ENCODE results near the gene CD79B. TPM values are rescaled to one million over a fixed set of nuclear protein-coding genes. Genes with fewer than 3 reads are reported as not detected.

The CD79B gene
- total and polyA plus RNA-seq, 4 experiments from 2014 or later = 16.4 to 57.2 (median 35.8) TPM

DNA sequence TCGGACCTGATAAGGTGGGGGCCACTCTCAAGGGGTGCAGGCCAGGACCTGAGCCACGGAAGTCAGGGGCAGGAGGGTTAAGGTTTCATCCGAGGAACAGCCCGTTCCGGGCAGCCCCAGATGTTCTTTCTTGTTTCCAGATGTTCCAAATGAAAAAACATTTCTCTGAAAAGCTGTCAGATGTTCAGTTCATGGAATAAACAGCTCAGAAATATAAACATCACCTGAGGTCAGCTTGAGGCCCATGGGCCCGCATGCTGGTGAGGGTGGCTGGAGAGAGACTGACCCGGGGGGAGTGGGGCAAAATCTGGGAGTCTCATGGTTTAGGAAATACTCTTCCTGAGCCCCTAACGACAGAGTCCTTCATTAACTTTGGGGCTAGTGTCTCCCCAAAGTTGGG, 1.5 kb upstream of the CD79B start:
- H3K9me3 Mint-ChIP-seq = no peaks in the 10 kb centered on the region
- Histone ChIP-seq H3K4me3 (ENCODE audit: low read length in 2 of 2) (no peak overlapping the region), H3K9me3 (ENCODE audit: control insufficient read depth in 1 of 2, low read length in 2 of 2) (no peaks in the 10 kb centered on the region), H3K27ac (ENCODE audit: low read depth, low read length) (no peak overlapping the region), H3K4me1 (ENCODE audit: insufficient read depth, low read length) (peaks cover 25% of the 10 kb centered on the region), H3K36me3 (ENCODE audit: insufficient read depth, low read length) (peaks cover 16% of the 10 kb centered on the region), H3K27me3 (ENCODE audit: insufficient read depth, low read length) (no peaks in the 10 kb centered on the region)
- peak overlapping the region in 3 of 8 donors; percentile 27 to 59 (median 29) for H3K4me3 Mint-ChIP-seq
- ChIA-PET POLR2A (ENCODE audit: partially characterized antibody) (interaction anchor here (3.1 to 4.2 kb wide), 2 partner anchors 87 to 213 kb away, joined by 23 to 34 read pairs; partner anchors contain the start of gene ICAM2), CTCF (ENCODE audit: partially characterized antibody) (interaction anchor here (0.6 to 3.2 kb wide), 4 partner anchors 13 to 201 kb away, joined by 3 to 28 read pairs (median 4); no protein-coding TSS in a partner anchor)
- H3K27me3 Mint-ChIP-seq = no peaks in the 10 kb centered on the region
- peaks cover 0 to 10% of the 10 kb centered on the region in 2 donors for H3K36me3 Mint-ChIP-seq
- no peak overlapping the region for H3K27ac Mint-ChIP-seq
- H3K4me1 Mint-ChIP-seq = peaks cover 7 to 33% (median 24%) of the 10 kb centered on the region in 4 donors
- no peak for DNase-seq
- intact Hi-C loops (cut with micrococcal nuclease) = no loop called here

DNA sequence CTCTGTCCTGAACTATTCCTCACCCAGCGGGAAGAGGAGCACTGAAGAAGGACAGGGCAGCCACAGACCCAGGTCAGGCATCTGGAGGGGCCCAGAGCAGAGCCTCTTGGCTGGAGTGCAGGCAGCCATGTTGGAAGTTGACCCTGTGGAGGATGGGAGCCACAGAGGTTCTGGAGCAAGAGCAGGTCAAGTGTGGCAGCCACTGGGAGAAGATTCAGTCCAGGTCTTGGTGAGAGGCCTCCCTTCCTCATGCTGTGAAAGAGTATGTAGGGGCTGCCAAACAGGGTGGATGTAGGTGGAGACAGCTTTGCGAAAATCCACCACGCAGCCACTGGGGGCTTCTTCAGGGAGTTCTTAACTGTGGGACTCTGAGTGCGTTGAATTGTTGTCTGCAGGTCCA, 590 bp upstream of the CD79B start:
- Histone ChIP-seq H3K4me3 (ENCODE audit: low read length in 2 of 2) (peak overlapping the region in 1 of 2 donors; percentile 48), H3K27ac (ENCODE audit: low read depth, low read length) (peak overlapping the region; percentile 71), H3K9me3 (ENCODE audit: control insufficient read depth in 1 of 2, low read length in 2 of 2) (no peaks in the 10 kb centered on the region), H3K27me3 (ENCODE audit: insufficient read depth, low read length) (no peaks in the 10 kb centered on the region), H3K4me1 (ENCODE audit: insufficient read depth, low read length) (peaks cover 25% of the 10 kb centered on the region), H3K36me3 (ENCODE audit: insufficient read depth, low read length) (peaks cover 20% of the 10 kb centered on the region)
- H3K27me3 Mint-ChIP-seq = no peaks in the 10 kb centered on the region
- H3K4me1 Mint-ChIP-seq = peaks cover 7 to 32% (median 22%) of the 10 kb centered on the region in 4 donors
- DNase-seq = no peak
- ChIA-PET CTCF (ENCODE audit: partially characterized antibody) (interaction anchor here (0.9 to 5.9 kb wide), 12 partner anchors 13 to 201 kb away, joined by 3 to 56 read pairs (median 4); partner anchors contain the start of gene GH1), POLR2A (ENCODE audit: partially characterized antibody) (interaction anchor here (1.1 to 4.2 kb wide), 10 partner anchors 14 to 214 kb away, joined by 3 to 34 read pairs (median 10); partner anchors contain the start of genes ERN1, GH1 and ICAM2)
- H3K27ac Mint-ChIP-seq = peak overlapping the region; percentile 73 to 96 (median 91)
- H3K9me3 Mint-ChIP-seq = no peaks in the 10 kb centered on the region
- intact Hi-C loops (cut with micrococcal nuclease) = no loop called here
- peak overlapping the region; percentile 59 to 98 (median 94) for H3K4me3 Mint-ChIP-seq
- H3K36me3 Mint-ChIP-seq = peaks cover 0 to 10% of the 10 kb centered on the region in 2 donors

DNA sequence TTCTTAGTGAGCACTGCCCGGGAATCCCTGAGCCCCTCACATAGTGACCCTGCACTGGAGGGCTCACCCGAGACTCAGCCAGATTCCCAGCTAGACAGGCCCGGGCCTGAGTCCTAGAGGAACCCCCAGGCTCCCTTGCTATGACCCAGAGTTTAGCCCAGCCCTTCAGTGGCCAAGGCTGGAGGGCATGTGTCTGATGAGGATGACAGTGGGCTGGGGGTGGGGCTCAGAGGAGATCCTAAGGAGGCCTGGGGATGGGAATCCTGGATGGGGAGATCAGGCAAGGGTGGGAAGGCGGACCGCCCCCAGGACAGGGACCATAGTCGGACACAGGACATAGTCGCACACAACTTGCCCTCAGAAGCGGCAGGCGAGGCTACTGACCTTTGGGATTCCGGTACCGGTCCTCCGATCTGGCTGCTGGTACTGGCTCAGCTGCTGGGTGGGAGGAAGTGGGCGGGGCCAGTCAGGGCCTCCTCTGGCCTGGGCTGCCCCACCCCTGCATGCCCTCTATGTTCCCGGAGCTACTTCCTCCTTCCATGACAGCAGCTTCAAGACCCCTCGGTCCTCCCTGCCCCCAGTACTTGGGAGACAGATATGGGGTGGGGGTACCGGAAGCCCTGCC, 1.1 kb downstream of the CD79B start:
- no peaks in the 10 kb centered on the region for H3K27me3 ChIP-seq (ENCODE audit: insufficient read depth, low read length)
- Mint-ChIP-seq H3K27me3 (no peaks in the 10 kb centered on the region), H3K4me1 (peaks cover 7 to 32% (median 22%) of the 10 kb centered on the region in 4 donors), H3K27ac (peak overlapping the region; percentile 48 to 96 (median 94)), H3K36me3 (peaks cover 0 to 10% of the 10 kb centered on the region in 2 donors), H3K9me3 (no peaks in the 10 kb centered on the region), H3K4me3 (peak overlapping the region; percentile 92 to 98 (median 94))
- ChIA-PET POLR2A (ENCODE audit: partially characterized antibody) (interaction anchor here (1.2 to 4.2 kb wide), 11 partner anchors 11 to 215 kb away, joined by 3 to 34 read pairs (median 9); partner anchors contain the start of genes ERN1, GH1 and ICAM2), CTCF (ENCODE audit: partially characterized antibody) (interaction anchor here (0.9 to 5.9 kb wide), 13 partner anchors 12 to 203 kb away, joined by 3 to 56 read pairs (median 4); partner anchors contain the start of genes GH1 and ICAM2)
- intact Hi-C loops (cut with micrococcal nuclease) = no loop called here
- H3K4me3 ChIP-seq (ENCODE audit: low read length in 2 of 2) = peak overlapping the region; percentile 48 to 51
- peak; percentile 43 to 66 (median 49) for DNase-seq
- H3K9me3 ChIP-seq (ENCODE audit: control insufficient read depth in 1 of 2, low read length in 2 of 2) = no peaks in the 10 kb centered on the region
- peaks cover 25% of the 10 kb centered on the region for H3K4me1 ChIP-seq (ENCODE audit: insufficient read depth, low read length)
- peaks cover 20% of the 10 kb centered on the region for H3K36me3 ChIP-seq (ENCODE audit: insufficient read depth, low read length)
- peak overlapping the region; percentile 71 for H3K27ac ChIP-seq (ENCODE audit: low read depth, low read length)

DNA sequence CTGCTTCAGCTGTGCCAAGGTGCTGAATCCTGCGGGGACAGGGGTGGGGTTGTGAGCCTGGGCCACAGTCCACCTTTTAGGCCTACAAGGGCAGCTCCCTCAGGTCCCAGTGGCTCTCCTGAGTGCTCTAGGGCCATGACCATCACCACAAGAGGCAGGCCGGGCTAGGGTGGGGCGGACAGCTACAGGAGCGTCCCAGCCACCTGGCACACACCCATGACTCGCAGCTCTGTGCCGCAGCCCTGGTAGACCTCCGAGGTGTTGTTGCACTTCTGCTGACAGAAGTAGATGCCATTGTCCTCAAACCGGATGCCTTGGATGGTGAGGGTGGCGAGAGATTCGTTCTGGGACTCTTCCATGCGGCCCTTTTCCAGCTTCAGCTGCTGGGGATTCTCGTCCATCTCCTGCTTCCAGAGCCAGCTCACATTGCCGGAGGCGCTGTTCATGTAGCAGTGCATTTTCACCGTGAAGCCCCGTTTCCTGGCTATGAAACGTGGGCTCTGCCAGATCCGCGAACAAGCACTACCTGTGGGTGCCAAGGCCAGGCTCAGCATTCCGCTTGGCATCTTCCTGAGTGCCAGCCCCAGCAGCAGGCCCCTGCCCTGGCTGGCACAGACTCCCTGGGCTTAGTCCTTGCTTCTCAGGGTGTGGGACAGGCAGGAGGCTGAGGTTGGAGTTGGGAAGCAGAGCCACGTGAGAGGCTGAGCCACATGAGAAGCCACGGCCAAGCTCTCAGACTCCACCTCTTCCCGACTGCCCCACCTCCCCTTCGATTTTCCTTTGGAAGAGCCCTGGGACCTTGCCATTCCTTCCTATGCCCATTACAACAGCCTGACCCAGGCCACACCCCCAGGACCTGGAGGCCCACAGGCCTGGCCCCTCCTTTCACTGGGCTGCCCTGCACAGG, 2.0 kb downstream of the CD79B start:
- POLR2A ChIA-PET (ENCODE audit: partially characterized antibody) = interaction anchor here (1.0 to 4.2 kb wide), 11 partner anchors 8 to 216 kb away, joined by 3 to 34 read pairs (median 6); partner anchors contain the start of genes ERN1, GH1 and ICAM2
- no peak for DNase-seq
- no peaks in the 10 kb centered on the region for H3K27me3 ChIP-seq (ENCODE audit: insufficient read depth, low read length)
- peaks cover 20% of the 10 kb centered on the region for H3K36me3 ChIP-seq (ENCODE audit: insufficient read depth, low read length)
- Mint-ChIP-seq H3K27me3 (no peaks in the 10 kb centered on the region), H3K36me3 (peaks cover 0 to 10% of the 10 kb centered on the region in 2 donors), H3K9me3 (no peaks in the 10 kb centered on the region), H3K4me3 (peak overlapping the region in 7 of 8 donors; percentile 92 to 98 (median 94)), H3K4me1 (peaks cover 7 to 32% (median 22%) of the 10 kb centered on the region in 4 donors), H3K27ac (peak overlapping the region in 4 of 7 donors; percentile 78 to 96 (median 90))
- peak overlapping the region; percentile 71 for H3K27ac ChIP-seq (ENCODE audit: low read depth, low read length)
- H3K9me3 ChIP-seq (ENCODE audit: control insufficient read depth in 1 of 2, low read length in 2 of 2) = no peaks in the 10 kb centered on the region
- intact Hi-C loops (cut with micrococcal nuclease) = no loop called here
- H3K4me3 ChIP-seq (ENCODE audit: low read length in 2 of 2) = no peak overlapping the region
- peaks cover 25% of the 10 kb centered on the region for H3K4me1 ChIP-seq (ENCODE audit: insufficient read depth, low read length)
- CTCF ChIA-PET (ENCODE audit: partially characterized antibody) = interaction anchor here (0.9 to 5.9 kb wide), 12 partner anchors 11 to 203 kb away, joined by 3 to 56 read pairs (median 5); partner anchors contain the start of gene GH1

DNA sequence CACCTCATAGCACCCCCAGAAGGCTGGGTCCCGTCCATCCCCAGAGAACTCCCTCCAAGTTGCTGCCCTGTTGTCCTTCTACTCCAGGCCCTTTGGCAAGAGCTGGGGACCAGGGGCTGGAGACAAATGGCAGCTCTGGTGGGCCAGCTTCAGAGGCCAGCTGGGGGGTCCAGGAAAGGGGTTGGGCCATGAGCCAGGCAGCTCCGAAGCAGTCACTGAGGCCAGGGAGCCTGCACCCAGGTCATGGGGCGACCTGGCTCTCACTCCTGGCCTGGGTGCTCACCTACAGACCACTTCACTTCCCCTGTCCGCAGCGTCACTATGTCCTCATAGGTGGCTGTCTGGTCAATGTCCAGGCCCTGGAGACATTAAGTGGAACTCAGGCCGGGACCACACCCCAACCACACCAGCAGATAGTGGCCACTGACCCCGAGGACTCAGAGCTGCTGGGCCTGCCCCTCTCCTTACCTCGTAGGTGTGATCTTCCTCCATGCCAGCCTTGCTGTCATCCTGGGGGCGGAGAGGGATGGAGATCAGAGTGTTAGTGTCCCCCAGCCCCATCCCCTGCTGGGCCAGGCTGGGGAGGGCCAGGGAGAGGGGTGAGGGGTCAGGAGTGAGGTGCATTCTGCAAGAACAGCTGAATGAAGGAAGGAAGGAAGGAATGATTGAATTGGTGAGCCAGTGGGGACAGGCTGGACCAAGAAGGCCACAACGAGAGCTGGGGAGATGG, 3.0 kb downstream of the CD79B start:
- POLR2A ChIA-PET (ENCODE audit: partially characterized antibody) = interaction anchor here (1.0 to 4.2 kb wide), 6 partner anchors 9 to 217 kb away, joined by 3 to 34 read pairs (median 5); partner anchors contain the start of gene ICAM2
- peaks cover 7 to 32% (median 22%) of the 10 kb centered on the region in 4 donors for H3K4me1 Mint-ChIP-seq

DNA sequence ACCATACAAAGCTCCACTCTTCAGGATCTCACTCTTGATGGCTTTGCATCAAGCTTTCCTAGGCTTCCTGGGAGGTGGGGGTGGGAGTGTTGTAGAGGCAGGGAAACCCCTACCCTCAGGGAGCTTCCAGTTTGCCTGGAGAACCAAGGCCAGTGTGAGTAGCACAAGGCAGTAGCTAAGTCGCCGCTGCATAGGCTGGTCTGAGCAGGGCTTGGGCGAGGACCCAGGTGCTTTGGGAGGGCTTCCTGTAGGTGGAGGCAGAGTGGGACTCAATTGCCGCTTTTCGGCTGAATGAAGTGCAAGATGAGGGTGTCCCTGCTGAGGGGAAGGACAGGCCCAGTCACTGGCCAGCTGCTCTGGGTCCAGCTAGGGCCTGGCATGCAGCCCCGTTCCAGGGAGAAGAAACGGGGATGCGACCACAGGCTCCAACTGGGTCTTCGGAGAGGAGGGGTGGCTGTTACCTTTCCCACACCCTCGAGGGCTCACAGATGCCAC, 3.9 kb downstream of the CD79B start:
- intact Hi-C loops (cut with micrococcal nuclease) = no loop called here
- no peaks in the 10 kb centered on the region for H3K27me3 Mint-ChIP-seq
- no peak overlapping the region for H3K4me3 Mint-ChIP-seq
- Histone ChIP-seq H3K4me3 (ENCODE audit: low read length in 2 of 2) (no peak overlapping the region), H3K36me3 (ENCODE audit: insufficient read depth, low read length) (peaks cover 20% of the 10 kb centered on the region), H3K4me1 (ENCODE audit: insufficient read depth, low read length) (peaks cover 25% of the 10 kb centered on the region), H3K27ac (ENCODE audit: low read depth, low read length) (no peak overlapping the region), H3K9me3 (ENCODE audit: control insufficient read depth in 1 of 2, low read length in 2 of 2) (no peaks in the 10 kb centered on the region), H3K27me3 (ENCODE audit: insufficient read depth, low read length) (no peaks in the 10 kb centered on the region)
- POLR2A ChIA-PET (ENCODE audit: partially characterized antibody) = interaction anchor here (1.0 to 1.3 kb wide), 2 partner anchors 202 to 217 kb away, joined by 3 to 7 read pairs; partner anchors contain the start of gene ERN1
- H3K27ac Mint-ChIP-seq = peak overlapping the region in 1 of 7 donors; percentile 30
- peaks cover 0 to 10% of the 10 kb centered on the region in 2 donors for H3K36me3 Mint-ChIP-seq
- peaks cover 7 to 28% (median 21%) of the 10 kb centered on the region in 4 donors for H3K4me1 Mint-ChIP-seq
- H3K9me3 Mint-ChIP-seq = no peaks in the 10 kb centered on the region
- no peak for DNase-seq
- CTCF ChIA-PET (ENCODE audit: partially characterized antibody) = interaction anchor here (2.5 to 5.9 kb wide), 3 partner anchors 9 to 203 kb away, joined by 6 to 56 read pairs (median 12); partner anchors contain the start of gene GH1

More for the DNA sequence above, 3.0 kb downstream of the CD79B start:
- peaks cover 25% of the 10 kb centered on the region for H3K4me1 ChIP-seq (ENCODE audit: insufficient read depth, low read length)
- peaks cover 0 to 10% of the 10 kb centered on the region in 2 donors for H3K36me3 Mint-ChIP-seq
- intact Hi-C loops (cut with micrococcal nuclease) = no loop called here
- peaks cover 20% of the 10 kb centered on the region for H3K36me3 ChIP-seq (ENCODE audit: insufficient read depth, low read length)
- no peaks in the 10 kb centered on the region for H3K27me3 Mint-ChIP-seq
- H3K27ac Mint-ChIP-seq = peak overlapping the region in 3 of 7 donors; percentile 3 to 31 (median 4)
- no peak overlapping the region for H3K27ac ChIP-seq (ENCODE audit: low read depth, low read length)
- no peaks in the 10 kb centered on the region for H3K9me3 Mint-ChIP-seq
- no peaks in the 10 kb centered on the region for H3K27me3 ChIP-seq (ENCODE audit: insufficient read depth, low read length)
- H3K4me3 Mint-ChIP-seq = peak overlapping the region in 3 of 8 donors; percentile 10 to 56 (median 33)
- DNase-seq = no peak
- H3K9me3 ChIP-seq (ENCODE audit: control insufficient read depth in 1 of 2, low read length in 2 of 2) = no peaks in the 10 kb centered on the region
- H3K4me3 ChIP-seq (ENCODE audit: low read length in 2 of 2) = no peak overlapping the region
- CTCF ChIA-PET (ENCODE audit: partially characterized antibody) = interaction anchor here (0.9 to 5.9 kb wide), 7 partner anchors 10 to 204 kb away, joined by 3 to 56 read pairs (median 6); partner anchors contain the start of gene GH1

Measured in CD4-positive, alpha-beta memory T cell (primary cell).